K562 (cell line): Measurements from ENCODE around the gene DHRS3. TPM values are rescaled to one million over a fixed set of nuclear protein-coding genes. Genes with fewer than 3 reads are reported as not detected.

Source experiments
- ATAC-seq: fragments of 200-7000 bp; cut with Tn5 transposase; 3 replicates; pipeline ENCODE4 v1.9.1; 2020; ENCODE audit warnings: moderate library complexity
- BruUV-seq: library from RNA; stranded (reverse); fragments of 400-500 nt; replicated peaks from 2 replicates; lab custom pipeline; 2021; lab: Mats Ljungman, UMichigan
- CTCF ChIA-PET: fragments of 300-600 bp; formaldehyde crosslinking; extraction: SDS; loops from one replicate; lab custom pipeline; 2021; ENCODE audit warnings: low intra/inter-chr PET ratio; lab: Yijun Ruan, JAX
- POLR2A ChIA-PET: fragments of 300-600, 350-650 bp; sonication (Branson Sonifier 250); formaldehyde crosslinking; extraction: SDS; loops from one replicate; lab custom pipeline; 2021; ENCODE audit warnings: antibody characterized with exemption, inconsistent platforms; lab: Yijun Ruan, JAX
- DNase-seq, 4 experiments: peaks; one replicate each; pipeline versions ENCODE4 v3.0.0 to v3.0.0-alpha.2; 2011 to 2018; ENCODE audit warnings: low spot score in 3 of 4, mixed read lengths in 3 of 4; ENCODE audit errors: extremely low read depth in 1 of 4
- FAIRE-seq: peaks from 2 replicates; lab custom pipeline; 2011; peaks lifted over from hg19 to GRCh38; lab: Jason Lieb, UNC
- H2AFZ ChIP-seq: 2 replicates; pipeline ENCODE4 v1.6.0; 2011; ENCODE audit warnings: low read depth, low read length, control low read depth, inconsistent platforms
- H3K27ac ChIP-seq: fragments of 200-600 bp; 3 replicates; pipeline ENCODE4 v1.8.0; 2011; ENCODE audit warnings: low read depth, mild to moderate bottlenecking, control low read depth, inconsistent platforms, low read length, moderate library complexity, mixed read lengths; ENCODE audit errors: extremely low read depth
- H3K27me3 ChIP-seq, 2 experiments: fragments of 300-600 bp in 1 of 2; 2 replicates in 1 of 2; 3 replicates in 1 of 2; pipeline versions ENCODE4 v1.6.0 to v1.8.0; 2011; ENCODE audit warnings: inconsistent platforms in 2 of 2, low read length in 2 of 2, mild to moderate bottlenecking in 1 of 2, mixed read lengths in 1 of 2, moderate library complexity in 1 of 2; ENCODE audit not compliant: control insufficient read depth in 2 of 2, insufficient read depth in 2 of 2
- H3K36me3 ChIP-seq: fragments of 300-600 bp; 3 replicates; pipeline ENCODE4 v1.8.0; 2011; ENCODE audit warnings: mild to moderate bottlenecking, low read length, inconsistent platforms; ENCODE audit not compliant: control insufficient read depth, insufficient read depth
- H3K4me1 ChIP-seq, 2 experiments: fragments of 200-600 bp in 1 of 2; replicated peaks in 1 of 2; 2 replicates in 1 of 2; 3 replicates in 1 of 2; pipeline versions ENCODE4 v1.5.1 to v1.8.0; 2011; ENCODE audit warnings: inconsistent platforms in 2 of 2, low read length in 2 of 2, mild to moderate bottlenecking in 1 of 2, mixed read lengths in 1 of 2, moderate library complexity in 1 of 2; ENCODE audit not compliant: control insufficient read depth in 2 of 2, insufficient read depth in 2 of 2
- H3K4me2 ChIP-seq: 2 replicates; pipeline ENCODE4 v1.6.1; 2011; ENCODE audit warnings: low read length, control low read depth, inconsistent platforms, mixed read lengths; ENCODE audit not compliant: insufficient read depth
- H3K4me3 ChIP-seq: fragments of 200-600 bp; sonication (generic), shearing (Covaris generic); 2 replicates; pipeline ENCODE4 v1.5.1; 2016; ENCODE audit warnings: control low read depth, inconsistent platforms
- H3K79me2 ChIP-seq: fragments of 200-600 bp; 3 replicates; pipeline ENCODE4 v1.8.0; 2011; ENCODE audit warnings: low read length, inconsistent platforms; ENCODE audit not compliant: control insufficient read depth, insufficient read depth
- H3K9ac ChIP-seq, 2 experiments: 2 replicates each; pipeline versions ENCODE4 v1.6.0 to v1.6.1; 2011; ENCODE audit warnings: low read depth in 2 of 2, low read length in 2 of 2, control low read depth in 1 of 2, inconsistent platforms in 1 of 2, mild to moderate bottlenecking in 1 of 2, mixed read lengths in 1 of 2; ENCODE audit not compliant: insufficient read depth in 1 of 2
- H3K9me1 ChIP-seq: one replicate; pipeline ENCODE4 v1.6.0; 2011; ENCODE audit warnings: inconsistent platforms, mild to moderate bottlenecking, low read length, moderate library complexity; ENCODE audit not compliant: control insufficient read depth, insufficient read depth
- H3K9me3 ChIP-seq: replicated peaks from 2 replicates; pipeline ENCODE4 v1.5.1; 2011; ENCODE audit warnings: low read depth, low read length, inconsistent platforms; ENCODE audit not compliant: control insufficient read depth, insufficient read depth
- H4K20me1 ChIP-seq: replicated peaks from 2 replicates; pipeline ENCODE4 v1.6.1; 2011; ENCODE audit warnings: low read length, inconsistent platforms, mixed read lengths; ENCODE audit not compliant: control insufficient read depth, insufficient read depth
- CTCF ChIP-seq, 3 experiments: IDR thresholded peaks in 2 of 3; conservative IDR thresholded peaks in 1 of 3; 2 replicates each; pipeline ENCODE4 v1.5.1; 2011 to 2012; ENCODE audit warnings: low read length in 3 of 3, mild to moderate bottlenecking in 3 of 3, control low read depth in 2 of 3, improper control_type of control experiment in 1 of 3, inconsistent platforms in 1 of 3, low read depth in 1 of 3, mixed read lengths in 1 of 3, moderate library complexity in 1 of 3; ENCODE audit not compliant: insufficient read depth in 2 of 3
- DMBX1 ChIP-seq: fragments of 250-450 bp; sonication (Bioruptor Pico); IDR thresholded peaks from 2 replicates; pipeline ENCODE4 v1.8.0; 2022; ENCODE audit warnings: inconsistent platforms, mild to moderate bottlenecking, moderate library complexity, borderline replicate concordance
- E2F6 ChIP-seq, 2 experiments: IDR thresholded peaks; 2 replicates each; pipeline ENCODE4 v1.6.1; 2011; ENCODE audit warnings: borderline replicate concordance in 1 of 2, control low read depth in 1 of 2, low read depth in 1 of 2, low read length in 1 of 2, mild to moderate bottlenecking in 1 of 2, mixed read lengths in 1 of 2, moderate library complexity in 1 of 2; ENCODE audit not compliant: insufficient read depth in 1 of 2, insufficient read length in 1 of 2, poor library complexity in 1 of 2, severe bottlenecking in 1 of 2; ENCODE audit errors: extremely low read depth in 1 of 2
- GATAD2A ChIP-seq: fragments of 450-650 bp; IDR thresholded peaks from 2 replicates; pipeline ENCODE4 v1.6.1; 2017
- HDAC8 ChIP-seq: fragments of 450-650 bp; IDR thresholded peaks from 2 replicates; pipeline ENCODE4 v1.6.1; 2016; ENCODE audit warnings: mild to moderate bottlenecking, missing genetic modification characterization, moderate library complexity, missing compliant biosample characterization
- HNRNPL ChIP-seq: fragments of 200-400 bp; formaldehyde crosslinking; IDR thresholded peaks from 2 replicates; pipeline ENCODE4 v1.6.1; 2017; ENCODE audit warnings: low read depth, mild to moderate bottlenecking, low read length
- HOXB6 ChIP-seq: fragments of 250-450 bp; sonication (Bioruptor Pico); IDR thresholded peaks from 2 replicates; pipeline ENCODE4 v1.5.1; 2022; ENCODE audit warnings: mild to moderate bottlenecking, borderline replicate concordance
- NCOA6 ChIP-seq: fragments of 450-650 bp; IDR thresholded peaks from 2 replicates; pipeline ENCODE4 v1.6.1; 2017; ENCODE audit warnings: mild to moderate bottlenecking
- NFE2L1 ChIP-seq: fragments of 450-650 bp; IDR thresholded peaks from 2 replicates; pipeline ENCODE4 v1.6.1; 2016; ENCODE audit warnings: missing genetic modification characterization, low read depth, mild to moderate bottlenecking, missing compliant biosample characterization, moderate library complexity, borderline replicate concordance
- ZMIZ1 ChIP-seq, 2 experiments: fragments of 150-350 bp in 1 of 2; IDR thresholded peaks; 2 replicates each; pipeline ENCODE4 v1.6.1; 2012 to 2016; ENCODE audit warnings: low read depth in 2 of 2, low read length in 2 of 2, mild to moderate bottlenecking in 1 of 2, moderate library complexity in 1 of 2
- ZNF224 ChIP-seq: sonication (generic); formaldehyde crosslinking; IDR thresholded peaks from 2 replicates; pipeline ENCODE4 v1.8.0; 2022; ENCODE audit warnings: mild to moderate bottlenecking, missing genetic modification reagents
- ZNF398 ChIP-seq: fragments of 250-450 bp; sonication (Bioruptor Pico); IDR thresholded peaks from 2 replicates; pipeline ENCODE4 v1.8.0; 2021; ENCODE audit warnings: moderate library complexity, mild to moderate bottlenecking, inconsistent platforms
- WGBS: fragments of 100-300 bp; shearing (Covaris generic); methylation state at CpG from one replicate; pipeline ENCODE4 v1.1.6; 2016; ENCODE audit warnings: low coverage, mixed read lengths; ENCODE audit not compliant: insufficient coverage; ENCODE audit errors: missing lambda C conversion rate; 5-methylcytosine and 5-hydroxymethylcytosine counted together
- in situ Hi-C: fragments of 300-500 bp; cut with MboI; formaldehyde crosslinking; loops from 4 replicates; pipeline ENCODE4 v1.15.0; 2018; ENCODE audit warnings: inconsistent platforms, mixed read lengths
- intact Hi-C: fragments of 100-400 bp; cut with micrococcal nuclease; formaldehyde crosslinking; loops from 2 replicates; pipeline ENCODE4 v1.14.2; 2022
- polyA plus RNA-seq, 8 experiments: library from polyadenylated mRNA; depleted of rRNA in 4 of 8; stranded (reverse) in 5 of 8; unstranded in 3 of 8; fragments of >200 nt; fragmentation: Nextera tagmentation in 2 of 8; fragmentation: Illumina TruSeq in 1 of 8; extraction: Ambion mirVana in 2 of 8; extraction: Trizol in 1 of 8; gene quantifications; 2 replicates each; pipeline versions ENCODE4 v1.2.1 to v1.2.3, GENCODE V29; 2011 to 2014; ENCODE audit warnings: inconsistent platforms in 1 of 8, missing spikeins in 1 of 8
- total RNA-seq, 7 experiments: library from RNA; depleted of rRNA in 6 of 7; stranded (reverse); fragments of >200 nt in 6 of 7; fragmentation: Illumina TruSeq in 2 of 7; extraction: Trizol in 2 of 7; gene quantifications; 2 replicates each; pipeline versions ENCODE4 v1.2.1 to v1.2.3, GENCODE V29; 2011 to 2021; ENCODE audit warnings: low replicate concordance in 1 of 7

The DHRS3 gene
- total and polyA plus RNA-seq, 9 of the 15 experiments (the other 6 are each of a cell fraction or from before 2014, with no cell fraction given) = 21.0 to 116 (median 58.7) TPM

GRCh38 chr1:12604986-12605385 lies 13.0 kb downstream of the DHRS3 start:
- intact Hi-C loops = loop anchor here (2.0 to 5.0 kb wide), 3 partner anchors 78 to 198 kb away; no protein-coding TSS in a partner anchor
- 0 out of 2 replicates have a peak overlapping the region, but pooled peaks have one; percentile 7 for H3K4me2 ChIP-seq
- TF ChIP-seq ZNF224 (CRISPR knock-in tag) (no peak), E2F6 (IDR thresholded peaks at IDR 0.05; ENCODE audit: borderline replicate concordance in 1 of 2, extremely low read depth in 1 of 2, insufficient read depth in 1 of 2, insufficient read length in 1 of 2, low read depth in 1 of 2, low read length in 1 of 2, poor library complexity in 1 of 2, severe bottlenecking in 1 of 2) (no peak), ZMIZ1 (IDR thresholded peaks at IDR 0.05; ENCODE audit: low read depth in 2 of 2, low read length in 2 of 2) (no peak), HNRNPL (no peak), DMBX1 (CRISPR knock-in tag) (0 out of 2 replicates have a peak, but pooled peaks have one; percentile 2), GATAD2A (no peak), HDAC8 (tag) (0 out of 2 replicates have a peak, but pooled peaks have one; percentile 9), HOXB6 (CRISPR knock-in tag) (no peak), NFE2L1 (no peak), CTCF (IDR thresholded peaks at IDR 0.05 in 2 of 3, conservative IDR thresholded peaks at IDR 0.05 in 1 of 3; ENCODE audit: insufficient read depth in 2 of 3, low read depth in 1 of 3, low read length in 3 of 3) (no peak), ZNF398 (0 out of 2 replicates have a peak, but pooled peaks have one; percentile 28), NCOA6 (no peak)

More at GRCh38 chr1:12604986-12605385, 13.0 kb downstream of the DHRS3 start:
- 70% methylated on average over 9 of the region's 9 CpGs for WGBS
- Histone ChIP-seq H3K9ac (no peak overlapping the region), H3K9me3 (no peaks in the 10 kb centered on the region; the same call in 1 of the 2 replicates), H2AFZ (no peak overlapping the region), H4K20me1 (peaks cover 37% of the 10 kb centered on the region), H3K9me1 (peaks cover 18% of the 10 kb centered on the region), H3K4me1 (peaks cover 38 to 43% of the 10 kb centered on the region in 2 experiments), H3K79me2 (peaks cover 81% of the 10 kb centered on the region), H3K36me3 (peaks cover 75% of the 10 kb centered on the region), H3K27me3 (no peaks in the 10 kb centered on the region), H3K4me3 (no peak overlapping the region), H3K27ac (peak overlapping the region; percentile 40; the same call in 1 of the 3 replicates)
- ATAC-seq = no peak
- CTCF ChIA-PET = no interaction called here
- POLR2A ChIA-PET = interaction anchor here (0.5 to 2.6 kb wide), 9 partner anchors 10 to 816 kb away, joined by 3 to 24 read pairs (median 4); partner anchors contain the start of gene DHRS3
- no TSS peak for BruUV-seq
- no peak for DNase-seq
- no peak for FAIRE-seq
- in situ Hi-C loops = loop anchor here (25.0 kb wide), 1 partner anchor 293 kb away; no protein-coding TSS in a partner anchor
